Ovary (tissue), 9 donors: ENCODE data around the gene PLPPR3. TPM values are rescaled to one million over a fixed set of nuclear protein-coding genes. Genes with fewer than 3 reads are reported as not detected.
A peak's percentile ranks its signal among the peaks of the same experiment; 100 is the strongest.
"Not testable (repeated sequence)": the region's sequence is repeated elsewhere in the genome, so short reads cannot be mapped to it uniquely, and the experiment has no call there.

Experiments
- DNase-seq, 5 donors: peaks; one replicate each; pipeline ENCODE4 v3.0.0-alpha.2; 2019 to 2020
- H3K27ac ChIP-seq, 2 donors: fragments of 200-600 bp; one replicate each; pipeline versions ENCODE4 v1.5.1 to v1.8.0; 2019 to 2022
- H3K27me3 ChIP-seq: fragments of 200-600 bp; one replicate; pipeline ENCODE4 v1.8.0; 2022
- H3K36me3 ChIP-seq: fragments of 200-600 bp; sonication (generic); one replicate; pipeline ENCODE4 v1.5.1; 2019
- H3K4me1 ChIP-seq: one replicate; pipeline ENCODE4 v1.8.1; 2013; ENCODE audit warnings: mild to moderate bottlenecking, moderate library complexity; ENCODE audit not compliant: insufficient read depth
- H3K4me3 ChIP-seq: fragments of 200-600 bp; sonication (generic); one replicate; pipeline ENCODE4 v1.5.1; 2017
- H3K9me3 ChIP-seq, 2 donors: fragments of 200-600 bp in 1 of 2; sonication (generic) in 1 of 2; one replicate each; pipeline versions ENCODE4 v1.5.1 to v1.8.1; 2013 to 2019; ENCODE audit warnings: mild to moderate bottlenecking in 1 of 2, moderate library complexity in 1 of 2
- CTCF ChIP-seq, 3 donors: fragments of 450-650 bp in 2 of 3; fragments of 200-600 bp in 1 of 3; IDR thresholded peaks; one replicate each; pipeline versions ENCODE4 v1.5.1 to v1.8.0; 2016 to 2022; ENCODE audit warnings: antibody characterized with exemption in 3 of 3, mild to moderate bottlenecking in 1 of 3
- EP300 ChIP-seq: sonication (generic); formaldehyde crosslinking; IDR thresholded peaks from one replicate; pipeline ENCODE4 v1.6.1; 2017; ENCODE audit warnings: antibody characterized with exemption
- POLR2A ChIP-seq: fragments of 450-650 bp; IDR thresholded peaks from one replicate; pipeline ENCODE4 v1.6.1; 2017; ENCODE audit warnings: antibody characterized with exemption, mild to moderate bottlenecking, moderate library complexity
- WGBS, 3 donors: extraction: QIAGEN DNeasy Blood & Tissue Kit in 1 of 3; methylation state at CpG; one replicate each; pipeline versions ENCODE4 v1.1.5 to v1.1.7; 2013 to 2017; 5-methylcytosine and 5-hydroxymethylcytosine counted together
- intact Hi-C, 4 donors: fragments of 100-400 bp; cut with DNase I; formaldehyde crosslinking; loops; one replicate each; pipeline versions ENCODE4 v1.11.0 to v1.15.1; 2022 to 2023
- polyA plus RNA-seq, 2 donors: library from polyadenylated mRNA; stranded (reverse); fragments of 200-250 nt in 1 of 2; fragments of 350-450 nt in 1 of 2; fragmentation: Illumina TruSeq in 1 of 2; extraction: RNeasy Lipid Tissue Mini Kit (QIAGEN cat#74804) in 1 of 2; gene quantifications; one replicate each; pipeline ENCODE4 v1.2.3, GENCODE V29; 2013 to 2014
- total RNA-seq, 7 donors: library from RNA; depleted of rRNA in 2 of 7; stranded (reverse); fragments of >200 nt in 2 of 7; fragmentation: NEBNext Ultra II Directional in 3 of 7; extraction: Animal tissue kit (Norgen Biotek cat#: 25700) in 3 of 7; gene quantifications; one replicate each; pipeline versions ENCODE4 v1.1.0 to v1.2.4, GENCODE V29; 2016 to 2023
- donor health status: DM: no; HTN: no; CAD: no; lungs with moderate emphysema.
- donor health status: DM: no; HTN: no; CAD: no.
- donor health status: Bipolar disorder and iron deficiency.
- donor health status: DM: yes; HTN: yes; CAD: no.
- donor health status: DM: no; HTN: no; CAD: no.
- donor health status: DM: yes; HTN: yes; CAD: no.

The PLPPR3 gene
- total and polyA plus RNA-seq, 9 donors = 0.18 to 11.4 (median 0.52) TPM; not detected in 2

DNA sequence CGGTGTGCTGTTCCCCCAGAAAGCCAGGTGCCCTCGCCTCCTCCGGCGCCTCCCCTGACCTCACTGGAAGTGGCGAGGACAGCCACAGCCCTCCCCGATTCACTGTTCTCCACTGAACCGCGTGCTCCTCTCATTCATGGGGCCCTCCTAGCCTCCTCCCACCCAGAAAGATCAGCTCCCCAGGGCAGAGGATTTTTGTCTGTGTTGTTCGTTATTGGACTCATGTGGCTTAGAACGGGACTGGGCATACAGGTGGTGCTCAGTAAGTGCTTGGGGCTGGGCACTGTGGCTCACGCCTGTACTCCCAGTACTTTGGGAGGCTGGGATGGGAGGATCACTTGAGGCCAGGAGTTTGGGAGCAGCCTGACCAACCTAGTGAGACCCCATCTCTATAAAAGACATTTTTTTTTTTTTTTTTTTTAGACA lies 22.8 kb upstream of the PLPPR3 start:
- intact Hi-C loops = loop anchor here in 1 of 4 donors (10.0 kb wide), 1 partner anchor 90 kb away; the partner anchor contains the start of gene MISP
- no peak overlapping the region for H3K27ac ChIP-seq
- WGBS, 3 donors = 12 to 15% (median 15%) methylated on average over 6 to 11 of the region's 11 CpGs
- no peak for DNase-seq
- TF ChIP-seq EP300 (no peak), POLR2A (no peak), CTCF (IDR thresholded peaks at IDR 0.05) (no peak)
- H3K27me3 ChIP-seq = peaks cover 11% of the 10 kb centered on the region
- no peaks in the 10 kb centered on the region for H3K36me3 ChIP-seq
- H3K4me1 ChIP-seq = peaks cover 13% of the 10 kb centered on the region
- H3K9me3 ChIP-seq = no peaks in the 10 kb centered on the region
- H3K4me3 ChIP-seq = no peak overlapping the region

GRCh38 chr19:843836-844545 lies 22.2 kb upstream of the PLPPR3 start:
- Histone ChIP-seq H3K27ac (no peak overlapping the region), H3K9me3 (no peaks in the 10 kb centered on the region), H3K27me3 (peaks cover 11% of the 10 kb centered on the region), H3K36me3 (no peaks in the 10 kb centered on the region), H3K4me1 (peaks cover 13% of the 10 kb centered on the region), H3K4me3 (no peak overlapping the region)
- intact Hi-C loops = loop anchor here in 1 of 4 donors (10.0 kb wide), 1 partner anchor 89 kb away; the partner anchor contains the start of gene MISP
- DNase-seq = peak in 1 of 5 donors; percentile 33
- no peak for TF ChIP-seq CTCF (IDR thresholded peaks at IDR 0.05)
- WGBS, 3 donors = 1 to 10% (median 4%) methylated on average over 32 to 52 of the region's 70 CpGs

- H3K9me3 ChIP-seq = no peaks in the 10 kb centered on the region
- H3K4me1 ChIP-seq = peaks cover 13% of the 10 kb centered on the region
- TF ChIP-seq POLR2A (no peak), EP300 (no peak), CTCF (IDR thresholded peaks at IDR 0.05) (no peak)
- no peaks in the 10 kb centered on the region for H3K36me3 ChIP-seq
- peaks cover 11% of the 10 kb centered on the region for H3K27me3 ChIP-seq
- no peak overlapping the region for H3K4me3 ChIP-seq
- intact Hi-C loops = loop anchor here in 1 of 4 donors (10.0 kb wide), 1 partner anchor 89 kb away; the partner anchor contains the start of gene MISP
- no peak for DNase-seq
- WGBS, 3 donors = 3 to 9% (median 5%) methylated on average over 21 to 46 of the region's 46 CpGs
- no peak overlapping the region for H3K27ac ChIP-seq
These were observed 21.6 kb upstream of the PLPPR3 start for GRCh38 chr19:843180-843835.

DNA sequence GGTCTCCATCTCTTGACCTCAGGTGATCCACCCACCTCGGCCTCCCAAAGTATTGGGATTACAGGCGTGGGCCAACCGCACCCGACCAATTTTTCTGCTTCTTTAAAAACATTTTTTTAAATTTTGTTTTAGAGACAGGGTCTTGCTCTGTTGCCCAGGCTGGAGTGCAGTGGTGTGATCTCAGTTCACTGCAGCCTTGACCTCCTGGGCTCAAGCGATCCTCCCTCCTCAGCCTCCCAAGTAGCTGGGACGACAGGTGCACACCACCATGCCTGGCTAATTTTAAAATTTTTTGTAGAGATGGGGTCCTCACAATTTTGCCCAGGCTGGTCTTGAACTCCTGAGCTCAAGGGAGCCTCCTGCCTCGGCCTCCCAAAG lies 21.0 kb upstream of the PLPPR3 start:
- 61 to 73% (median 65%) methylated on average over 7 of the region's 7 CpGs for WGBS, 3 donors
- not testable (repeated sequence) for H3K36me3 ChIP-seq, H3K4me3 ChIP-seq, DNase-seq, H3K9me3 ChIP-seq, H3K27ac ChIP-seq
- intact Hi-C loops = loop anchor here in 1 of 4 donors (10.0 kb wide), 1 partner anchor 88 kb away; the partner anchor contains the start of gene MISP
- Histone ChIP-seq H3K27me3 (peaks cover 11% of the 10 kb centered on the region), H3K4me1 (peaks cover 12% of the 10 kb centered on the region)
